Neural progenitor cell (in vitro differentiated cells): ENCODE measurements around the gene ADCK1. TPM values are rescaled to one million over a fixed set of nuclear protein-coding genes. Genes with fewer than 3 reads are reported as not detected.

Experiments used
- DNase-seq: peaks from one replicate; pipeline ENCODE4 v3.0.0-alpha.2; 2016; ENCODE audit warnings: low spot score
- H2AFZ ChIP-seq: fragments of 200-600 bp; sonication (generic); replicated peaks from 2 replicates; pipeline ENCODE4 v1.6.1; 2016; ENCODE audit warnings: antibody characterized with exemption
- H3F3A ChIP-seq: fragments of 200-600 bp; sonication (generic); 2 replicates; pipeline ENCODE4 v1.6.1; 2016; ENCODE audit warnings: antibody characterized with exemption, low read depth
- H3K27ac ChIP-seq: fragments of 200-600 bp; sonication (generic); 2 replicates; pipeline ENCODE4 v1.5.1; 2016; ENCODE audit warnings: mild to moderate bottlenecking
- H3K27me3 ChIP-seq: fragments of 200-600 bp; sonication (generic); 2 replicates; pipeline ENCODE4 v1.6.1; 2016; ENCODE audit warnings: mild to moderate bottlenecking, moderate library complexity
- H3K36me3 ChIP-seq: fragments of 200-600 bp; sonication (generic); 2 replicates; pipeline ENCODE4 v1.5.1; 2016
- H3K4me1 ChIP-seq: fragments of 200-600 bp; sonication (generic); 2 replicates; pipeline ENCODE4 v1.6.1; 2016; ENCODE audit warnings: mixed run types
- H3K4me2 ChIP-seq: fragments of 200-600 bp; sonication (generic); 2 replicates; pipeline ENCODE4 v1.6.1; 2016
- H3K4me3 ChIP-seq: fragments of 200-600 bp; sonication (generic); 2 replicates; pipeline ENCODE4 v1.5.1; 2016
- H3K79me2 ChIP-seq: fragments of 200-600 bp; sonication (generic); 2 replicates; pipeline ENCODE4 v1.6.1; 2016; ENCODE audit warnings: low read depth
- H3K9ac ChIP-seq: fragments of 200-600 bp; sonication (generic); 2 replicates; pipeline ENCODE4 v1.6.1; 2016
- H3K9me3 ChIP-seq: fragments of 200-600 bp; sonication (generic); 2 replicates; pipeline ENCODE4 v1.5.1; 2016; ENCODE audit warnings: low read depth
- H4K20me1 ChIP-seq: fragments of 200-600 bp; sonication (generic); 2 replicates; pipeline ENCODE4 v1.6.1; 2016; ENCODE audit warnings: low read depth
- H3K27ac Mint-ChIP-seq: 3 replicates; pipeline ENCODE4 v1.8.0; 2021; ENCODE audit warnings: mixed read lengths
- H3K27me3 Mint-ChIP-seq: 2 replicates; pipeline ENCODE4 v1.8.0; 2022; ENCODE audit warnings: low read depth, mild to moderate bottlenecking, inconsistent platforms, moderate library complexity, mixed read lengths; ENCODE audit not compliant: insufficient read depth
- H3K36me3 Mint-ChIP-seq: 3 replicates; pipeline ENCODE4 v1.8.0; 2021; ENCODE audit warnings: mixed read lengths
- H3K4me1 Mint-ChIP-seq: 3 replicates; pipeline ENCODE4 v1.8.0; 2021; ENCODE audit warnings: mixed read lengths
- H3K4me3 Mint-ChIP-seq: 3 replicates; pipeline ENCODE4 v1.8.0; 2021; ENCODE audit warnings: mild to moderate bottlenecking, moderate library complexity, mixed read lengths
- H3K9me3 Mint-ChIP-seq: 3 replicates; pipeline ENCODE4 v1.8.0; 2020; ENCODE audit warnings: mixed read lengths
- EZH2 ChIP-seq: fragments of 200-600 bp; sonication (generic); IDR thresholded peaks from 2 replicates; pipeline ENCODE4 v1.6.1; 2017; ENCODE audit warnings: antibody characterized with exemption, mild to moderate bottlenecking, moderate library complexity
- EZH2phosphoT487 ChIP-seq: fragments of 200-600 bp; sonication (generic); IDR thresholded peaks from 2 replicates; pipeline ENCODE4 v1.6.1; 2017; ENCODE audit warnings: antibody characterized with exemption
- total RNA-seq: library from RNA; depleted of rRNA; stranded (reverse); fragments of >200 nt; gene quantifications from 2 replicates; pipeline ENCODE4 v1.2.3, GENCODE V29; 2015; ENCODE audit warnings: low replicate concordance
- TF ChIP-seq, protein P1 (sequence below): fragments of 200-600 bp; sonication (generic); IDR thresholded peaks from 2 replicates; pipeline ENCODE4 v1.5.1; 2017; ENCODE audit warnings: antibody characterized with exemption, mild to moderate bottlenecking

The ADCK1 gene
- total RNA-seq, 1 donor from 2014 or later, result 1.6 TPM

DNA sequence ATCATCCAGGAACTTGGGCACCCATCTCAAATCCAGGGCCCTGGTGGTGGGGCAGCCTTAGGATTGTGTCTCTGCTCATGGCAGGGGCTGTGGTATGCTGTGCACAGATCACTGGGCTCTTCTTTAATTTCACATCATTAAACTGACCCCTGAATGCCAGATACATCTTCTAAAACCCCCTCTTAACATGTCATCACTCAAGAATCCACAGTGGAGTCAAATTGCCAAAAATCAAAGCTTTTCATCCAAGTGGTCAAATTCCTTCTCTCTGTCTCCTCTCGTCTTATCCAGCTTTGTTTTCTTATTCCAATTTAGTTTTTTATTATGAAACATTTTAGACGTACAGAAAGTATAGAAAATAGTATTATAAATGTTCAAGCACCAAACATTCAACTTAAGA lies 97.5 kb downstream of the ADCK1 start:
- Histone ChIP-seq H2AFZ (no peak overlapping the region), H3K27ac (no peak overlapping the region), H3K9me3 (no peaks in the 10 kb centered on the region), H4K20me1 (no peaks in the 10 kb centered on the region), H3K4me1 (no peaks in the 10 kb centered on the region), H3K4me2 (no peak overlapping the region), H3K79me2 (no peaks in the 10 kb centered on the region), H3K36me3 (no peaks in the 10 kb centered on the region), H3K27me3 (no peaks in the 10 kb centered on the region), H3F3A (no peaks in the 10 kb centered on the region), H3K9ac (no peak overlapping the region), H3K4me3 (no peak overlapping the region)
- Mint-ChIP-seq H3K4me1 (no peaks in the 10 kb centered on the region), H3K9me3 (no peaks in the 10 kb centered on the region), H3K27ac (no peak overlapping the region), H3K27me3 (peaks cover 2% of the 10 kb centered on the region), H3K4me3 (no peak overlapping the region), H3K36me3 (peaks cover 8% of the 10 kb centered on the region)
- no peak for DNase-seq
- TF ChIP-seq, protein P1, sequence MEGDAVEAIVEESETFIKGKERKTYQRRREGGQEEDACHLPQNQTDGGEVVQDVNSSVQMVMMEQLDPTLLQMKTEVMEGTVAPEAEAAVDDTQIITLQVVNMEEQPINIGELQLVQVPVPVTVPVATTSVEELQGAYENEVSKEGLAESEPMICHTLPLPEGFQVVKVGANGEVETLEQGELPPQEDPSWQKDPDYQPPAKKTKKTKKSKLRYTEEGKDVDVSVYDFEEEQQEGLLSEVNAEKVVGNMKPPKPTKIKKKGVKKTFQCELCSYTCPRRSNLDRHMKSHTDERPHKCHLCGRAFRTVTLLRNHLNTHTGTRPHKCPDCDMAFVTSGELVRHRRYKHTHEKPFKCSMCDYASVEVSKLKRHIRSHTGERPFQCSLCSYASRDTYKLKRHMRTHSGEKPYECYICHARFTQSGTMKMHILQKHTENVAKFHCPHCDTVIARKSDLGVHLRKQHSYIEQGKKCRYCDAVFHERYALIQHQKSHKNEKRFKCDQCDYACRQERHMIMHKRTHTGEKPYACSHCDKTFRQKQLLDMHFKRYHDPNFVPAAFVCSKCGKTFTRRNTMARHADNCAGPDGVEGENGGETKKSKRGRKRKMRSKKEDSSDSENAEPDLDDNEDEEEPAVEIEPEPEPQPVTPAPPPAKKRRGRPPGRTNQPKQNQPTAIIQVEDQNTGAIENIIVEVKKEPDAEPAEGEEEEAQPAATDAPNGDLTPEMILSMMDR, result no peak
- TF ChIP-seq EZH2 (no peak), EZH2phosphoT487 (no peak)

DNA sequence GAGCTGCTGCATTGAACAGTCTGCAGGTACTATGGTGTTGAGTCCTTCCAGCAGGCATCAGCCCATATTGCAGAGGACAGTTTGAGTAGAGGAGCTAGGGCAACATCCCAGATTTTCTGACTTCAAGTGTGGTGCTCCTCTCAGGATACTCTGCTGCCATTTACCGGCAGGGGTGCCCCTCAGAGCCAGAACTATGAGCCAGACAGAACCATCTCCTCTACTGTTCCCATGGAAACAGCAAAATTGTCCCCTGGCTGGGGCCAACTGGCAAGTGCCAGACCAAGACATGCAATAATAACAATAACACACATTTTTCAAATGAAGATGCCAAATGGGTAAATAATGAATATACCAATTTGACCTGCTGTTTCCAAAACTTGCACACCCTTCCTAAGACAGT lies 102.9 kb downstream of the ADCK1 start:
- H3K4me1 Mint-ChIP-seq, result peaks cover 8% of the 10 kb centered on the region
- Histone ChIP-seq H4K20me1 (no peaks in the 10 kb centered on the region), H3K36me3 (no peaks in the 10 kb centered on the region), H3K4me3 (no peak overlapping the region), H3K4me1 (peaks cover 5% of the 10 kb centered on the region), H3K4me2 (no peak overlapping the region), H2AFZ (no peak overlapping the region), H3K27me3 (no peaks in the 10 kb centered on the region), H3K27ac (no peak overlapping the region), H3F3A (no peaks in the 10 kb centered on the region), H3K79me2 (no peaks in the 10 kb centered on the region), H3K9me3 (no peaks in the 10 kb centered on the region), H3K9ac (no peak overlapping the region)
- no peaks in the 10 kb centered on the region for H3K9me3 Mint-ChIP-seq
- DNase-seq, result no peak
- peaks cover 8% of the 10 kb centered on the region for H3K36me3 Mint-ChIP-seq
- no peak overlapping the region for H3K4me3 Mint-ChIP-seq
- H3K27ac Mint-ChIP-seq, result no peak overlapping the region
- TF ChIP-seq EZH2 (no peak), EZH2phosphoT487 (no peak)
- TF ChIP-seq, protein P1, result no peak
- peaks cover 2% of the 10 kb centered on the region for H3K27me3 Mint-ChIP-seq

DNA sequence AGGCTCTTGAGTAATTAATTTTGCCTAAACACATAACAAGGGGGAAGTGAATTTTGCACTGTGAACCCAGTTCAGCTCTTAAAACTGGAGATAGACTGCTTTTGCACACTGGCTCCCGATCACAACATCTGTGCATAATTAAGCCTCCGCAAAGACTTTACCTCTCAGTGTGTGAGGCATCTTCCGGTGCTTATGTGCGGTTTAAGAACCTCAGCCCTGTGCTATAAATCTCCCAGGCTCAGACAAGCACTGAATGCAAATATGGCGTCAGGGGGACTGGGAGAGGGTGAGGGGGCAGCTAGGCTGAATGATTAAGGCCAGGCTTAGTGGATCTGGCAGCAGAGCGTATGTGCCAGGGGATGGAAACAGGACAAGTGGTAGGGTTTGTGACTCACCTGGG lies 103.3 kb downstream of the ADCK1 start:
- Histone ChIP-seq H2AFZ (no peak overlapping the region), H3K27ac (no peak overlapping the region), H3K4me3 (no peak overlapping the region), H3K27me3 (no peaks in the 10 kb centered on the region), H3K4me1 (peaks cover 9% of the 10 kb centered on the region), H3K9me3 (no peaks in the 10 kb centered on the region), H3K9ac (no peak overlapping the region), H3K79me2 (no peaks in the 10 kb centered on the region), H3K4me2 (no peak overlapping the region), H3K36me3 (no peaks in the 10 kb centered on the region), H3F3A (no peaks in the 10 kb centered on the region), H4K20me1 (no peaks in the 10 kb centered on the region)
- Mint-ChIP-seq H3K9me3 (no peaks in the 10 kb centered on the region), H3K36me3 (peaks cover 8% of the 10 kb centered on the region), H3K27ac (no peak overlapping the region), H3K27me3 (peaks cover 2% of the 10 kb centered on the region), H3K4me3 (no peak overlapping the region), H3K4me1 (peaks cover 8% of the 10 kb centered on the region)
- DNase-seq, result no peak
- TF ChIP-seq, protein P1, result no peak
- TF ChIP-seq EZH2phosphoT487 (no peak), EZH2 (no peak)
